Colonic mucosa (tissue), 4 donors: ENCODE data around the gene GUSB. TPM values are rescaled to one million over a fixed set of nuclear protein-coding genes. Genes with fewer than 3 reads are reported as not detected.
A peak's percentile ranks its signal among the peaks of the same experiment; 100 is the strongest.

ENCODE experiments used
- DNase-seq: peaks from one replicate; pipeline ENCODE4 v3.0.0-alpha.2; 2020
- H3K27ac ChIP-seq: fragments of 200-600 bp; one replicate; pipeline ENCODE4 v1.8.0; 2021
- H3K27me3 ChIP-seq: fragments of 200-600 bp; one replicate; pipeline ENCODE4 v1.8.0; 2021
- H3K36me3 ChIP-seq: fragments of 200-600 bp; one replicate; pipeline ENCODE4 v1.8.0; 2021
- H3K4me1 ChIP-seq: fragments of 200-600 bp; one replicate; pipeline ENCODE4 v1.8.0; 2021; ENCODE audit warnings: mild to moderate bottlenecking
- H3K4me3 ChIP-seq: fragments of 200-600 bp; one replicate; pipeline ENCODE4 v1.8.0; 2021
- H3K9ac ChIP-seq, 2 donors: one replicate each; pipeline ENCODE4 v1.7.0; 2013; ENCODE audit warnings: control low read depth in 2 of 2, low read depth in 2 of 2, low read length in 2 of 2
- H3K9me3 ChIP-seq: fragments of 200-600 bp; one replicate; pipeline ENCODE4 v1.8.0; 2021
- CTCF ChIP-seq: fragments of 200-600 bp; IDR thresholded peaks from one replicate; pipeline ENCODE4 v1.8.0; 2022; ENCODE audit warnings: antibody characterized with exemption, mild to moderate bottlenecking
- intact Hi-C: fragments of 100-400 bp; cut with DNase I; formaldehyde crosslinking; loops from one replicate; pipeline ENCODE4 v1.14.1; 2022
- total RNA-seq, 2 donors: library from RNA; stranded (reverse); fragmentation: NEBNext Ultra II Directional in 1 of 2; extraction: Animal tissue kit (Norgen Biotek cat#: 25700) in 1 of 2; gene quantifications; one replicate each; pipeline ENCODE4 v1.2.1, GENCODE V29; 2021
- donor health status: healthy.
- donor health status: DM: no; HTN: no; CAD: no.
- donor health status: DM: no; HTN: no; CAD: no.

The GUSB gene
- total RNA-seq, 2 donors from 2014 or later: 63.7 to 80.0 TPM

GRCh38 chr7:65980478-65981250 lies 1.3 kb downstream of the GUSB start:
- Histone ChIP-seq H3K4me3 (peak overlapping the region; percentile 74), H3K36me3 (no peaks in the 10 kb centered on the region), H3K27ac (peak overlapping the region; percentile 64), H3K9ac (peak overlapping the region in 1 of 2 donors; percentile 40), H3K27me3 (no peaks in the 10 kb centered on the region), H3K9me3 (no peaks in the 10 kb centered on the region), H3K4me1 (peaks cover 5% of the 10 kb centered on the region)
- intact Hi-C loops: no loop called here
- DNase-seq: peak; percentile 50
- no peak for TF ChIP-seq CTCF

DNA sequence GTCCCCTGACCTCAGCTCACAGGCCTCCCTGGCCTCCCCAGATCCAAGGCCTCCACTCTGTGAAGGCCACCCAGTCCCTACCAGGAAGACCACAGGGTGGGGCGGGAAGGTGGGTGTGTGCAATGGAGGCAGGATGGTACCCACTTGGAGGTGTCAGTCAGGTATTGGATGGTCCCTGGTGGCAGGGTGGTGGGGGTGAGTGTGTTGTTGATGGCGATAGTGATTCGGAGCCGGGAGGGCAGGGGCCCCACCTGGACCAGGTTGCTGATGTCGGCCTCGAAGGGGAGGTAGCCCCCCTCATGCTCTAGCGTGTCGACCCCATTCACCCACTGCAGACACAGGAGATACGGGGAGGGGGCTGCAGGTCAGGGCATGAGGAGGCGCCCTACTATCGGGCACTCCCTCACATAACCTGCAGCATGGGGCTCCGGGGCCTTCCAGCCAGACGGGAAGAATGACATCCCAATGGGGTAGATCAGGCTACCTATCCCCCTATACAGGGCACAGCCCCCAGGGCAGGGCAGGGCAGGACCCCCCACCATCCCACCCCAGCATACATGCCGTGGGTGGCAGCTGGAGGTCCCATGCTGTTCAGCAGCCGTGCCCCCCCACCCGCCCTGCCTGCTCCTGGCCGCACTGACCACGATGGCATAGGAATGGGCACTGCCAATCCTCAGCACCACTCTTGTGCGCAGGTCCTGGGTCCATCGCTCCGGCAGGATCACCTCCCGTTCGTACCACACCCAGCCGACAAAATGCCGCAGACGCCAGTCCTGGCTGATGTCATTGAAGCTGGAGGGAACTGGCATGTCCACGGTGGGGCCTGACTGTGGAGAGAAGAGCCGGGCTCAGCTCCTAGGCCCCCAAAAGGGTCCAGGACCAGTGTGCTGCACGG lies 2.2 kb downstream of the GUSB start:
- no peaks in the 10 kb centered on the region for H3K27me3 ChIP-seq
- peaks cover 5% of the 10 kb centered on the region for H3K4me1 ChIP-seq
- H3K9ac ChIP-seq: peak overlapping the region in 1 of 2 donors; percentile 40
- H3K36me3 ChIP-seq: no peaks in the 10 kb centered on the region
- no peak for TF ChIP-seq CTCF
- H3K4me3 ChIP-seq: no peak overlapping the region
- intact Hi-C loops: no loop called here
- peak overlapping the region; percentile 64 for H3K27ac ChIP-seq
- no peaks in the 10 kb centered on the region for H3K9me3 ChIP-seq
- DNase-seq: no peak

GRCh38 chr7:65978891-65979582 lies 3.0 kb downstream of the GUSB start:
- no peaks in the 10 kb centered on the region for H3K27me3 ChIP-seq
- H3K36me3 ChIP-seq: peaks cover 5% of the 10 kb centered on the region
- H3K9ac ChIP-seq: no peak overlapping the region
- TF ChIP-seq CTCF: no peak
- intact Hi-C loops: no loop called here
- no peak overlapping the region for H3K4me3 ChIP-seq
- peaks cover 5% of the 10 kb centered on the region for H3K4me1 ChIP-seq
- H3K27ac ChIP-seq: no peak overlapping the region
- H3K9me3 ChIP-seq: no peaks in the 10 kb centered on the region
- DNase-seq: no peak

DNA sequence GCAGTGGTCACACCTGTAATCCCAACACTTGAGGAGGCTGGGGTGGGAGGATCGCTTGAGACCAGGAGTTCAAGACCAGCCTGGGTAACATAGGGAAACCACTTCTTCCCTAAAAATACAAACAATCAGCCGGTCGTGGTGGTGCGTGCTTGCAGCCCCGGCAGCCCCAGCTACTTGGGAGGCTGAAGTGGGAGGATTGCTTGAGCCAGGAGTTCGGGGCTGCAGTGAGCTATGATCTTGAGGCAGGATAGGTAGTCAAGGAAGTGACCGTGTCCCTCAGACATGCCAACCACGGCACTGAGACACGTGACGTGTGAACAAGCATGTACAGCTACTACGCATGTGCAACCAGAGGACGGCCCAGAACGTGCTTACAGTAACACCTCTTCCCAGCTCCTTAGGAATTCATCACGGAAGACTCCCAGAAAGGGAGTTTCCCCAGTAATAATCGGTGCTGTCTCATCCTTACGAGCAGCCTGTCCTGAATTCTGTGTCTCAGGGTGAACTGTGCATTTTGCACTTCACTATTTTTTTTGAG lies 5.3 kb downstream of the GUSB start:
- intact Hi-C loops: no loop called here
- H3K36me3 ChIP-seq: peaks cover 8% of the 10 kb centered on the region
- H3K9me3 ChIP-seq: no peaks in the 10 kb centered on the region
- peaks cover 5% of the 10 kb centered on the region for H3K4me1 ChIP-seq
- TF ChIP-seq CTCF: no peak
- H3K9ac ChIP-seq: no peak overlapping the region
- H3K4me3 ChIP-seq: no peak overlapping the region
- no peak overlapping the region for H3K27ac ChIP-seq
- no peaks in the 10 kb centered on the region for H3K27me3 ChIP-seq
- DNase-seq: no peak
